ENCODE measurements around the gene NUP210. TPM values are rescaled to one million over a fixed set of nuclear protein-coding genes. Genes with fewer than 3 reads are reported as not detected.

NUP210 gene
- total RNA-seq, 1 experiment from 2014 or later = 64.0 TPM

GRCh38 chr3:13338996-13339395, 81.1 kb downstream of the NUP210 start:
- intact Hi-C loops (cut with micrococcal nuclease) = no loop called here
- peaks cover 4% of the 10 kb centered on the region; the same call in 1 of the 2 replicates for H3K4me1 ChIP-seq (ENCODE audit: insufficient read depth, low read length)
- ATAC-seq = no peak
- H3K27ac ChIP-seq (ENCODE audit: low read length) = no peak overlapping the region
- TF ChIP-seq, protein P1, sequence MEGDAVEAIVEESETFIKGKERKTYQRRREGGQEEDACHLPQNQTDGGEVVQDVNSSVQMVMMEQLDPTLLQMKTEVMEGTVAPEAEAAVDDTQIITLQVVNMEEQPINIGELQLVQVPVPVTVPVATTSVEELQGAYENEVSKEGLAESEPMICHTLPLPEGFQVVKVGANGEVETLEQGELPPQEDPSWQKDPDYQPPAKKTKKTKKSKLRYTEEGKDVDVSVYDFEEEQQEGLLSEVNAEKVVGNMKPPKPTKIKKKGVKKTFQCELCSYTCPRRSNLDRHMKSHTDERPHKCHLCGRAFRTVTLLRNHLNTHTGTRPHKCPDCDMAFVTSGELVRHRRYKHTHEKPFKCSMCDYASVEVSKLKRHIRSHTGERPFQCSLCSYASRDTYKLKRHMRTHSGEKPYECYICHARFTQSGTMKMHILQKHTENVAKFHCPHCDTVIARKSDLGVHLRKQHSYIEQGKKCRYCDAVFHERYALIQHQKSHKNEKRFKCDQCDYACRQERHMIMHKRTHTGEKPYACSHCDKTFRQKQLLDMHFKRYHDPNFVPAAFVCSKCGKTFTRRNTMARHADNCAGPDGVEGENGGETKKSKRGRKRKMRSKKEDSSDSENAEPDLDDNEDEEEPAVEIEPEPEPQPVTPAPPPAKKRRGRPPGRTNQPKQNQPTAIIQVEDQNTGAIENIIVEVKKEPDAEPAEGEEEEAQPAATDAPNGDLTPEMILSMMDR (conservative IDR thresholded peaks at IDR 0.05; ENCODE audit: low read depth, low read length) = no peak; the same call in 1 of the 2 replicates
- TF ChIP-seq EZH2phosphoT487 (IDR thresholded peaks at IDR 0.05; ENCODE audit: borderline replicate concordance, low read length) (no peak), EZH2 (IDR thresholded peaks at IDR 0.05; ENCODE audit: low read length, unreplicated experiment) (no peak)
- H2AFZ ChIP-seq (ENCODE audit: low read length) = no peak overlapping the region
- no peak for DNase-seq
- H3K9me3 ChIP-seq (ENCODE audit: low read length) = no peaks in the 10 kb centered on the region
- no peaks in the 10 kb centered on the region for H3F3A ChIP-seq (ENCODE audit: low read length, unreplicated experiment)
- peaks cover 11% of the 10 kb centered on the region; the same call in 1 of the 2 replicates for H3K36me3 ChIP-seq (ENCODE audit: low read depth, low read length)
- H3K27me3 ChIP-seq (ENCODE audit: low read length) = no peaks in the 10 kb centered on the region
- H3K79me2 ChIP-seq (ENCODE audit: low read length) = no peaks in the 10 kb centered on the region
- no peak overlapping the region for H3K4me2 ChIP-seq (ENCODE audit: low read length)
- H4K20me1 ChIP-seq (ENCODE audit: low read length) = no peaks in the 10 kb centered on the region
- no peak overlapping the region for H3K4me3 ChIP-seq (ENCODE audit: low read length)
- no TSS peak for BruUV-seq (replicated peaks)
- CTCF ChIA-PET = no interaction called here
- H3K9ac ChIP-seq (ENCODE audit: low read length) = no peak overlapping the region
- POLR2A ChIA-PET (ENCODE audit: unreplicated experiment) = no interaction called here
- no peaks in the 10 kb centered on the region for H3K9me2 ChIP-seq (replicated peaks; ENCODE audit: low read length)

DNA sequence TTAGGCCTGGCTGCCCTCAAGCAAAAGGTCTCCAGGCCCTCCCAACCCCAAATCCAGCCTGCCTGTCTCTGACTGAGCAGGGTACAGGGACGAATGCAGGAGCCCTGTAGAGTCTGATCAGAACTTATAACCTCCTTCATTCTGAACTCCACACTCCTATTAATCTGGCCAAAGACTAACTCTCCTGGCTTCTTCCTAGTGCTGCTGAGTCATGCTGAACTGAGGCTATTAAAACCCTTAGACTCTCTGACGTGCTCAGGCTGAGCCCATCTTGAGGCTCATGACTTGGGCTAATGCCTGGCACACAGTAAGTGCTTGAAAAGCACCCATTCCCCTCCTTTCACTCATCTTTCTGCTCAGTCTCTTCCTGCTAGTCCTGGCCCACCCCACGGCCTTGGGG, 81.9 kb downstream of the NUP210 start:
- no peaks in the 10 kb centered on the region for H3K9me3 ChIP-seq (ENCODE audit: low read length)
- DNase-seq (peak; percentile 50), ATAC-seq (peak; percentile 85)
- H3F3A ChIP-seq (ENCODE audit: low read length, unreplicated experiment) = no peaks in the 10 kb centered on the region
- H3K4me2 ChIP-seq (ENCODE audit: low read length) = no peak overlapping the region
- intact Hi-C loops (cut with micrococcal nuclease) = no loop called here
- no TSS peak for BruUV-seq (replicated peaks)
- peaks cover 11% of the 10 kb centered on the region; the same call in 1 of the 2 replicates for H3K36me3 ChIP-seq (ENCODE audit: low read depth, low read length)
- peaks cover 4% of the 10 kb centered on the region; the same call in 1 of the 2 replicates for H3K4me1 ChIP-seq (ENCODE audit: insufficient read depth, low read length)
- 0 out of 2 replicates have a peak overlapping the region, but pooled peaks have one; percentile 5 for H3K27ac ChIP-seq (ENCODE audit: low read length)
- POLR2A ChIA-PET (ENCODE audit: unreplicated experiment) = no interaction called here
- no peak overlapping the region for H3K4me3 ChIP-seq (ENCODE audit: low read length)
- H3K9me2 ChIP-seq (replicated peaks; ENCODE audit: low read length) = no peaks in the 10 kb centered on the region
- TF ChIP-seq EZH2 (IDR thresholded peaks at IDR 0.05; ENCODE audit: low read length, unreplicated experiment) (no peak), EZH2phosphoT487 (IDR thresholded peaks at IDR 0.05; ENCODE audit: borderline replicate concordance, low read length) (no peak)
- TF ChIP-seq, protein P1 (conservative IDR thresholded peaks at IDR 0.05; ENCODE audit: low read depth, low read length) = no peak
- H4K20me1 ChIP-seq (ENCODE audit: low read length) = no peaks in the 10 kb centered on the region
- H3K79me2 ChIP-seq (ENCODE audit: low read length) = no peaks in the 10 kb centered on the region
- H3K27me3 ChIP-seq (ENCODE audit: low read length) = no peaks in the 10 kb centered on the region
- H2AFZ ChIP-seq (ENCODE audit: low read length) = no peak overlapping the region
- no peak overlapping the region for H3K9ac ChIP-seq (ENCODE audit: low read length)
- CTCF ChIA-PET = no interaction called here

GRCh38 chr3:13336592-13336991, 83.5 kb downstream of the NUP210 start:
- ATAC-seq = no peak
- H3F3A ChIP-seq (ENCODE audit: low read length, unreplicated experiment) = no peaks in the 10 kb centered on the region
- ChIA-PET POLR2A (ENCODE audit: unreplicated experiment) (no interaction called here), CTCF (no interaction called here)
- no peak overlapping the region for H3K4me3 ChIP-seq (ENCODE audit: low read length)
- no peaks in the 10 kb centered on the region for H3K9me2 ChIP-seq (replicated peaks; ENCODE audit: low read length)
- no peaks in the 10 kb centered on the region for H4K20me1 ChIP-seq (ENCODE audit: low read length)
- no peaks in the 10 kb centered on the region for H3K9me3 ChIP-seq (ENCODE audit: low read length)
- no peak for TF ChIP-seq EZH2 (IDR thresholded peaks at IDR 0.05; ENCODE audit: low read length, unreplicated experiment)
- TF ChIP-seq EZH2phosphoT487 (IDR thresholded peaks at IDR 0.05; ENCODE audit: borderline replicate concordance, low read length) = no peak
- TF ChIP-seq, protein P1 (conservative IDR thresholded peaks at IDR 0.05; ENCODE audit: low read depth, low read length) = no peak
- intact Hi-C loops (cut with micrococcal nuclease) = no loop called here
- BruUV-seq (replicated peaks) = no TSS peak
- no peak overlapping the region for H3K27ac ChIP-seq (ENCODE audit: low read length)
- no peak overlapping the region for H3K4me2 ChIP-seq (ENCODE audit: low read length)
- no peak overlapping the region for H3K9ac ChIP-seq (ENCODE audit: low read length)
- H3K79me2 ChIP-seq (ENCODE audit: low read length) = no peaks in the 10 kb centered on the region
- peaks cover 11% of the 10 kb centered on the region; the same call in 1 of the 2 replicates for H3K36me3 ChIP-seq (ENCODE audit: low read depth, low read length)
- peaks cover 13% of the 10 kb centered on the region; the same call in 1 of the 2 replicates for H3K4me1 ChIP-seq (ENCODE audit: insufficient read depth, low read length)
- DNase-seq = no peak
- no peaks in the 10 kb centered on the region for H3K27me3 ChIP-seq (ENCODE audit: low read length)
- H2AFZ ChIP-seq (ENCODE audit: low read length) = no peak overlapping the region
